Heart right ventricle (tissue), 16 donors: ENCODE measurements around the gene RAD9A. TPM values are rescaled to one million over a fixed set of nuclear protein-coding genes. Genes with fewer than 3 reads are reported as not detected.
A peak's percentile ranks its signal among the peaks of the same experiment; 100 is the strongest.

ENCODE experiments used
- ATAC-seq, 8 donors: fragments of 200-7000 bp; cut with Tn5 transposase; one replicate each; pipeline ENCODE4 v1.9.1; 2020; ENCODE audit warnings: mild to moderate bottlenecking in 8 of 8, moderate library complexity in 8 of 8, moderate number of reproducible peaks in 1 of 8
- DNase-seq, 2 donors: peaks; one replicate each; pipeline ENCODE4 v3.0.0-alpha.2; 2020
- H3K27ac ChIP-seq, 10 donors: fragments of 200-600 bp; sonication (generic) in 2 of 10; one replicate each; pipeline versions ENCODE4 v1.5.0 to v1.8.0; 2020 to 2022; ENCODE audit warnings: mild to moderate bottlenecking in 3 of 10
- H3K27me3 ChIP-seq, 7 donors: fragments of 200-600 bp; one replicate each; pipeline ENCODE4 v1.8.0; 2021 to 2022; ENCODE audit warnings: mild to moderate bottlenecking in 2 of 7
- H3K36me3 ChIP-seq, 9 donors: fragments of 200-600 bp; sonication (generic) in 1 of 9; one replicate each; pipeline versions ENCODE4 v1.5.0 to v1.8.0; 2020 to 2022; ENCODE audit warnings: mild to moderate bottlenecking in 2 of 9
- H3K4me1 ChIP-seq, 9 donors: fragments of 200-600 bp; sonication (generic) in 1 of 9; one replicate each; pipeline versions ENCODE4 v1.5.0 to v1.8.0; 2020 to 2022; ENCODE audit warnings: mild to moderate bottlenecking in 4 of 9
- H3K4me3 ChIP-seq, 10 donors: fragments of 200-600 bp; sonication (generic) in 2 of 10; one replicate each; pipeline versions ENCODE4 v1.5.0 to v1.8.0; 2020 to 2022; ENCODE audit warnings: mild to moderate bottlenecking in 7 of 10, moderate library complexity in 2 of 10
- H3K9me3 ChIP-seq, 11 donors: fragments of 200-600 bp in 10 of 11; sonication (generic) in 2 of 11; one replicate each; pipeline versions ENCODE4 v1.5.0 to v1.8.0; 2013 to 2022; ENCODE audit warnings: mild to moderate bottlenecking in 2 of 11, control low read depth in 1 of 11, moderate library complexity in 1 of 11
- CTCF ChIP-seq, 9 donors: fragments of 200-600 bp; sonication (generic) in 2 of 9; IDR thresholded peaks; one replicate each; pipeline versions ENCODE4 v1.5.0 to v1.8.0; 2021 to 2022; ENCODE audit warnings: antibody characterized with exemption in 9 of 9, mild to moderate bottlenecking in 5 of 9, moderate library complexity in 1 of 9
- WGBS, 2 donors: extraction: QIAGEN DNeasy Blood & Tissue Kit; methylation state at CpG; one replicate each; pipeline ENCODE4 v1.1.7; 2013; ENCODE audit warnings: inconsistent platforms in 1 of 2; 5-methylcytosine and 5-hydroxymethylcytosine counted together
- intact Hi-C, 10 donors: fragments of 100-400 bp; cut with DNase I; formaldehyde crosslinking; loops; one replicate each; pipeline versions ENCODE4 v1.11.1 to v1.14.2; 2022
- polyA plus RNA-seq, 2 donors: library from polyadenylated mRNA; stranded (reverse); fragments of 200-250 nt; gene quantifications; one replicate each; pipeline ENCODE4 v1.2.3, GENCODE V29; 2013
- total RNA-seq, 10 donors: library from RNA; stranded (reverse); fragmentation: NEBNext Ultra II Directional in 3 of 10; extraction: Animal tissue kit (Norgen Biotek cat#: 25700) in 3 of 10; gene quantifications; one replicate each; pipeline versions ENCODE4 v1.2.1 to v1.2.4, GENCODE V29; 2021 to 2023
- donor health status: Arrhythmogenic right ventricular cardiomyopathy.
- donor health status: ischemic (EF 13 %, LVEDD 7.1; RV severe dilation, severe dysfunction).
- donor health status: healthy with polysubstance abuse.
- donor health status: DM: no; HTN: yes; CAD: no.
- donor health status: DM: no; HTN: no; CAD: no.
- donor health status: ischemic (EF 25% LVEDD 6.9; RV normal size, moderate dysfunction).
- donor health status: ischemic (EF 25% LVEDD 5.7; RV mildly dilated, moderate dysfunction).
- donor health status: healthy.
- donor health status: DM: yes; HTN: yes; CAD: no.
- donor health status: Ischemic cardiomyopathy.
- donor health status: ischemic (EF 35%, LVEDD 5.7; RV mildly dilated, moderate dysfunction).
- donor health status: nonischemic (EF 11% LVEDD 7.7; RV severe dilation, severe dysfunction).
- donor health status: DM: yes; HTN: yes; CAD: no.
- donor health status: PGD.
- donor health status: ischemic (EF 29% LVEDD 5.4; RV normal size, mild dysfunction).
- donor health status: nonischemic (EF 23%, LVEDD 6.1; RV moderate dilation, normal function).

The RAD9A gene
- total and polyA plus RNA-seq, 12 donors = 4.8 to 15.0 (median 6.5) TPM

GRCh38 chr11:67431346-67432249 lies 39.8 kb downstream of the RAD9A start:
- Histone ChIP-seq H3K4me1 (peaks cover 0 to 32% (median 20%) of the 10 kb centered on the region in 9 donors), H3K36me3 (peaks cover 0 to 69% (median 25%) of the 10 kb centered on the region in 9 donors), H3K9me3 (no peaks in the 10 kb centered on the region), H3K27me3 (no peaks in the 10 kb centered on the region), H3K4me3 (no peak overlapping the region), H3K27ac (no peak overlapping the region)
- ATAC-seq (no peak), DNase-seq (no peak)
- intact Hi-C loops = no loop called here
- WGBS, 2 donors = 93 to 95% methylated on average over 24 of the region's 24 CpGs
- no peak for TF ChIP-seq CTCF (IDR thresholded peaks at IDR 0.05)

- H3K4me1 ChIP-seq = peaks cover 0 to 37% (median 23%) of the 10 kb centered on the region in 9 donors
Measured at GRCh38 chr11:67432655-67433349, 41.0 kb downstream of the RAD9A start.

GRCh38 chr11:67433536-67434394 lies 42.0 kb downstream of the RAD9A start:
- H3K4me3 ChIP-seq = no peak overlapping the region
- WGBS, 2 donors = 91 to 92% methylated on average over 22 of the region's 22 CpGs
- ATAC-seq = no peak
- H3K9me3 ChIP-seq = no peaks in the 10 kb centered on the region
- H3K36me3 ChIP-seq = peaks cover 0 to 86% (median 28%) of the 10 kb centered on the region in 9 donors
- TF ChIP-seq CTCF (IDR thresholded peaks at IDR 0.05) = no peak
- intact Hi-C loops = no loop called here
- H3K27ac ChIP-seq = peak overlapping the region in 1 of 10 donors; percentile 50
- no peaks in the 10 kb centered on the region for H3K27me3 ChIP-seq
- H3K4me1 ChIP-seq = peaks cover 0 to 36% (median 22%) of the 10 kb centered on the region in 9 donors
- no peak for DNase-seq

More at GRCh38 chr11:67432655-67433349, 41.0 kb downstream of the RAD9A start:
- intact Hi-C loops = no loop called here
- H3K27me3 ChIP-seq = no peaks in the 10 kb centered on the region
- no peak for TF ChIP-seq CTCF (IDR thresholded peaks at IDR 0.05)
- H3K9me3 ChIP-seq = no peaks in the 10 kb centered on the region
- H3K36me3 ChIP-seq = peaks cover 0 to 77% (median 27%) of the 10 kb centered on the region in 9 donors
- no peak overlapping the region for H3K27ac ChIP-seq
- no peak for ATAC-seq
- no peak overlapping the region for H3K4me3 ChIP-seq
- DNase-seq = no peak
- WGBS, 2 donors = 89 to 90% methylated on average over 22 of the region's 22 CpGs
